Measurements from ENCODE around the gene PRDM16.

- no peak for TF ChIP-seq CTCF (IDR thresholded peaks at IDR 0.05)
- TF ChIP-seq POLR2A (IDR thresholded peaks at IDR 0.05): no peak
- no peak for TF ChIP-seq POLR2AphosphoS5 (IDR thresholded peaks at IDR 0.05)
- no peak for TF ChIP-seq EP300 (IDR thresholded peaks at IDR 0.05; ENCODE audit: low read depth)
Measured at GRCh38 chr1:3180915-3181314, 111.9 kb downstream of the PRDM16 start.
